ENCODE results near the gene OXCT1. TPM values are rescaled to one million over a fixed set of nuclear protein-coding genes. Genes with fewer than 3 reads are reported as not detected.

Gene OXCT1
- total RNA-seq, 2 donors from 2014 or later = 15.2 to 25.3 TPM

GRCh38 chr5:41763081-41763480 is 107.1 kb downstream of the OXCT1 start:
- no peak for DNase-seq (ENCODE audit: low spot score)
- Histone ChIP-seq H3K4me1 (replicated peaks) (no peaks in the 10 kb centered on the region), H3K27me3 (replicated peaks; ENCODE audit: insufficient read depth) (no peaks in the 10 kb centered on the region), H3K9me3 (no peaks in the 10 kb centered on the region), H3K27ac (no peak overlapping the region), H3K4me3 (no peak overlapping the region), H3K36me3 (no peaks in the 10 kb centered on the region)
- intact Hi-C loops (cut with DNase I) = no loop called here
- 33% methylated on average over 3 of the region's 3 CpGs for WGBS
- TF ChIP-seq POLR2A (IDR thresholded peaks at IDR 0.05) = no peak
- TF ChIP-seq CTCF (IDR thresholded peaks at IDR 0.05) = no peak
- TF ChIP-seq POLR2AphosphoS5 (IDR thresholded peaks at IDR 0.05) = no peak

GRCh38 chr5:41762426-41762825 is 107.8 kb downstream of the OXCT1 start:
- Histone ChIP-seq H3K27ac (no peak overlapping the region), H3K4me1 (replicated peaks) (no peaks in the 10 kb centered on the region), H3K36me3 (no peaks in the 10 kb centered on the region), H3K27me3 (replicated peaks; ENCODE audit: insufficient read depth) (no peaks in the 10 kb centered on the region), H3K9me3 (no peaks in the 10 kb centered on the region), H3K4me3 (no peak overlapping the region)
- intact Hi-C loops (cut with DNase I) = no loop called here
- DNase-seq (ENCODE audit: low spot score) = no peak
- 95% methylated on average over 1 of the region's 1 CpG for WGBS
- no peak for TF ChIP-seq POLR2A (IDR thresholded peaks at IDR 0.05)
- TF ChIP-seq POLR2AphosphoS5 (IDR thresholded peaks at IDR 0.05) = no peak
- TF ChIP-seq CTCF (IDR thresholded peaks at IDR 0.05) = no peak

GRCh38 chr5:41761663-41762062 is 108.6 kb downstream of the OXCT1 start:
- Histone ChIP-seq H3K27ac (no peak overlapping the region), H3K4me1 (replicated peaks) (peaks cover 3% of the 10 kb centered on the region), H3K9me3 (no peaks in the 10 kb centered on the region), H3K4me3 (no peak overlapping the region), H3K27me3 (replicated peaks; ENCODE audit: insufficient read depth) (no peaks in the 10 kb centered on the region), H3K36me3 (no peaks in the 10 kb centered on the region)
- DNase-seq (ENCODE audit: low spot score) = no peak
- intact Hi-C loops (cut with DNase I) = no loop called here
- 68% methylated on average over 1 of the region's 1 CpG for WGBS
- TF ChIP-seq CTCF (IDR thresholded peaks at IDR 0.05) (no peak), POLR2AphosphoS5 (IDR thresholded peaks at IDR 0.05) (peak; percentile 15), POLR2A (IDR thresholded peaks at IDR 0.05) (no peak)

GRCh38 chr5:41755705-41756104 is 114.5 kb downstream of the OXCT1 start:
- intact Hi-C loops (cut with DNase I) = no loop called here
- Histone ChIP-seq H3K4me1 (replicated peaks) (peaks cover 7% of the 10 kb centered on the region), H3K27me3 (replicated peaks; ENCODE audit: insufficient read depth) (no peaks in the 10 kb centered on the region), H3K9me3 (no peaks in the 10 kb centered on the region), H3K36me3 (no peaks in the 10 kb centered on the region), H3K4me3 (no peak overlapping the region), H3K27ac (no peak overlapping the region)
- no peak for DNase-seq (ENCODE audit: low spot score)
- WGBS = 35% methylated on average over 1 of the region's 1 CpG
- no peak for TF ChIP-seq CTCF (IDR thresholded peaks at IDR 0.05)
- peak; percentile 11 for TF ChIP-seq POLR2AphosphoS5 (IDR thresholded peaks at IDR 0.05)
- no peak for TF ChIP-seq POLR2A (IDR thresholded peaks at IDR 0.05)

- WGBS = 89% methylated on average over 2 of the region's 2 CpGs
These were observed 115.4 kb downstream of the OXCT1 start for GRCh38 chr5:41754857-41755256.

More at GRCh38 chr5:41754857-41755256, 115.4 kb downstream of the OXCT1 start:
- Histone ChIP-seq H3K36me3 (no peaks in the 10 kb centered on the region), H3K27me3 (replicated peaks; ENCODE audit: insufficient read depth) (no peaks in the 10 kb centered on the region), H3K4me1 (replicated peaks) (peaks cover 7% of the 10 kb centered on the region), H3K27ac (no peak overlapping the region), H3K4me3 (no peak overlapping the region), H3K9me3 (no peaks in the 10 kb centered on the region)
- TF ChIP-seq POLR2A (IDR thresholded peaks at IDR 0.05) (no peak), POLR2AphosphoS5 (IDR thresholded peaks at IDR 0.05) (no peak), CTCF (IDR thresholded peaks at IDR 0.05) (peak in 1 of 4 experiments; percentile 7)
- intact Hi-C loops (cut with DNase I) = no loop called here
- DNase-seq (ENCODE audit: low spot score) = no peak

All from prostate gland (tissue), 2 donors.